GM18867 (cell line): ENCODE results near the gene CACNA1F.
A peak's percentile ranks its signal among the peaks of the same experiment; 100 is the strongest.

Experiments
- ATAC-seq: cut with Tn5 transposase; IDR thresholded peaks from one replicate; pipeline ENCODE4 v1.9.1; 2021; ENCODE audit warnings: mild to moderate bottlenecking, moderate library complexity; ENCODE audit not compliant: unreplicated experiment

CACNA1F gene

DNA sequence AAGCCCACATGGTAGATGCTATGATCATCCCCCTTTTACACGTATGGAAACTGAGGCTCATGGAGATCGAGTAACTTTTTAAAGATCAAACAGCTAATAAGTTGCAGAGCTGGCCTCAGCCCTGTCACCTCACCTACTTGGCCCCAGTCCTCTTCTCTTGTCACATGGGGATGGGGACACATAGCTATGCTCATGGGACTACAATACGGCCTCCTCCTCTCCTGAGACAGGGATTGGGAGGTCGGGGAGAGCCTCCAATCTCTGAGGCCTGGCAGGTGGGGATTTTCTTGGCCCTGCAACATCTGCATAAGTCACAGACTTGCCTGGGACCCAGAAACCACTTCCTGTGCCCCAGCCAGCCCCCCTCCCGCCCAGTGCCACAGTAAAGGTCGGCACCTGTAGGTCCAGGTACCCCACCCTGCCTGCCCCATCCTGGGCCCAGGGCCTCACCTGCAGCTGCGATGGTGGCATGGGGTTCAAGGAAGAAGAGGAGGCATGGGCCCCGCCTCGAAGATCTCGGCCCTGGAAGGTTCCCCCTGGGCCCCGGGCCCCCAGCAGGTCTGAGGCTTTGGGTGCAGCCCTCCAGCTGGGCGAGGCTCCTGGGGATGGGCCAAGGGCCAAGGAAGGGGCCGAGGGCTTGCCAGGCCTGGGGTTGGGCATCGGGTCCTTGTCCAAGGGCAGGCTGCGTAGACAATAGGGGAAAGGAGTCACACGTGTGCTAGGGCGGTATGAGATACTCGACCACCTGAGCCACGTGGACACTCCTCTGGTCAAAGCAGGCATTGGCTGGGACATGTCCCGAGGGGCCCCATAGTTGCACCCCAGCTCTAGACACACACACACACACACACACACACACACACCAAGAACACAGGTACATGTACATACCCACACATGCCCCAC lies 25.0 kb upstream of the CACNA1F start:
- ATAC-seq, result no peak

DNA sequence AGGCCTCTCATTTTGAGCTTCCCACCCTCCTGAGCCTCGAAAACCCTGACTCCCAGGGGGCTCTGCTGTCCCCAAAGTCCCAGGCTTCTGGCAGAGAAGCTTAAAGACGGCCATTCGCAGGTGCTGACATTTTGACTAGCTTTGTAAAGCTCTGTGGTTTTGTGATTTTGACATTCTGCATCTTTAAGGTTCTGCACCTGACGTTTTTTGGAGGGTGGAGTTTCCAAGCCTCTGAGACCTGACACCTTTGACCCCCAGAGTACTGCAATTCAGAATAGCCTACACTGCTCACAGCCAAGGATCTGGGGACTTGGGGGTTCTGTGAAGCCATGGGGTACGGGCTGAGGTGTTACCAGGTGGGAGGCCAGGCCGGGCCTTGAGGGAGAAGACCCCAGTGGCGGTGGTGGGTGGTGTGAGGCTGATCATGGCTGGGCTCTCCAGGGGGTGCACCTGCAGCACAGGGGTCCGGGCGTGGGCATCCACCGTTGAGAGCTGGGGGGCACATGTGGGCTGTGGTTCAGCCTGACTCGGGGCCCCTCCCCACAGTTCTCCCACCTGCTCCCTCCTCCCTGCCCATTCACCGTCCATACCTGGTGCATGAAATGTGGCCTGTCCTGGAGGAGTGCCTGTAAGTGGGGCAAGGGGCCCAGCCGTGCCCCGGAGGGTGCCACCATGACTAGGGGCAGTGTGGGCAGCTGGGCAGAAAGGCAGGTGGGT lies 24.1 kb upstream of the CACNA1F start:
- no peak for ATAC-seq

DNA sequence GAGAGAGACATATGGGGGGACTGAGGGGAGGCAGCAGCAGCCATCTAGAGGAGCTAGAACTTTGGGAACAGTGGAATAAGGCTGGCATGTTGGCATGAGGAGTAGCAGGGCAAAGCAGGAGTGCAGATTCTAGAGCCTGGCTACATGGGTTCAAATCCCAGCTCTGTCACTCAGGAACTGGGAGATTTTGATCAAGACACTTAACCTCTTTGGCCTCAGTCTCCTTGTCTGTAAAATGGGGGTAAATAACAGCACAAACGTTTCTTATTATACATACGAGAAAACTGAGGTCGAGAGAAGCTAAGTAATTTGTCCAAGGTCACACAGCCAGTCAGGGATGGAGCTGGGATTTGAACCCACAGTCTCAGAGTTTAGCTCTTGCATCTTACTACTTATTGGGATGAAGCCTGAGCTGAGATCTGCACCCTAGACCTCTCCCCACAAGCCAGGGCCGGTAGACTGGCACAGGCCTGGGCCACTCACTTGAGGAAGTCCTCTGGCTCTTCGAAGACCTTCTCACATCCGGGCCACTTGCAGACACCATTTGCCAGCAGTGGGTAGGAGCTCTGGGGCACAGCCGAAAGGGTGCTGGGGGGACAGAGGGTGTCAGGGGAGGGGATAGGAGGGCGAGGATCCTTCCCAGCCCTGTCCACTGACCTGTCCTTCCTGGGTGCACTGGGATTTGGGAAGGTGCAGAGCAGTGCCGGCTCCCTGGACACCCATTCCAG lies 23.3 kb upstream of the CACNA1F start:
- ATAC-seq, result no peak

DNA sequence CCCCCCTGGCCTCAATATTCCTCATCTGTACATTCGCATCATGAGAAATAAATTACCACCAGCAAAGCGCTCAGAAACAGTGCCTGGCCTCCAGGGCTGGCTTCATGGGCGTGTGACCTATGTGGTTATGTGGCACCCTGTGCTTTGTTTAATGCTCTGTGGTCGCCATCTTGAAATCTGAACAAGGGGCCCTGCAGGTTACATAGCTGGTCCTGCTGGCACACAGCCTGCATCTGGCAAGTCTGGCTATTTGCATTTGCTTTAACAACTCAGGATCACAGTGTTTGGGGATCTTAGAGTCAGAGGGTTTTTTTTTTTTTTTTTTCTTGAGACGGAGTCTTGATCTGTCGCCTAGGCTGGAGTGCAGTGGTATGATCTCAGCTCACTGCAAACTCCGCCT lies 21.5 kb upstream of the CACNA1F start:
- no peak for ATAC-seq

DNA sequence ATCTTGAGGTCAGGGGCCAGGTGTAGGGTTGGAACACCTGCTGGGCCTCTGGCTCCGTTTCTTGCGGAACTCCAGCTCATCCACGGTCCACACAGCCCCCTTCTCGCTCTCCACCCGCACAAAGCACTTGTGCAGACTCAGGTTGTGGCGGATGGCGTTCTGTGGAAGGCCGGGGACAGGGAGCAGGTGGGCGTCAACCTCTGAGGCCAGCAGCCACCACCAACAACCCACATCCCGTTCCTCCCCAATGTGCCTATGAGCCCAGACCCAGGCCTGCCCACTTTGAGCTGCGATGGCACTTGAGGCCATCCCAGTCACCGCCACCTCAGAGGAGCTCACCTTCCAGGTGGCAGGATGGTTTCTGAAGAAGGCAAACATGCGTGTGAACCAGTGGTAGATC lies 18.2 kb upstream of the CACNA1F start:
- ATAC-seq, result no peak

- ATAC-seq, result no peak
These were observed 17.4 kb upstream of the CACNA1F start for GRCh38 chrX:49250578-49250977.

DNA sequence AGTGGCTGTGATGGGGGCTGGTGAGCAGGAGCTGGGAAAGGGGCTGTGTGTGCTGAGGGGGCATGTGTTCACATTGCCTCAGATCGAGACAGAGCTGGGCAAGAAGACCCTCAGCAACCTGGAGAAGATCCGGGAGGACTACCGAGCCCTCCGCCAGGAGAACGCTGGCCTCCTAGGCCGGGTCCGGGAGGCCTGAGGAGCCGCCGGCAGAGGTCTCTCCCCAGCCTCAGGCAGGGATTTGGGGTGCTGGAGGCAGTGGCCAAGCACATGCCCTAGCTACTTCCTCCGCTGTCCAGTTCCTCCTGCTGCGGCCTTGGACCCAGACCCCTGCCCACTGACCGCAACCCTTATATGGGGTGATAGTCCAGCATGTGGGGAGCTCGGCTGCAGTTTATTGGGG lies 16.9 kb upstream of the CACNA1F start:
- ATAC-seq, result no peak

DNA sequence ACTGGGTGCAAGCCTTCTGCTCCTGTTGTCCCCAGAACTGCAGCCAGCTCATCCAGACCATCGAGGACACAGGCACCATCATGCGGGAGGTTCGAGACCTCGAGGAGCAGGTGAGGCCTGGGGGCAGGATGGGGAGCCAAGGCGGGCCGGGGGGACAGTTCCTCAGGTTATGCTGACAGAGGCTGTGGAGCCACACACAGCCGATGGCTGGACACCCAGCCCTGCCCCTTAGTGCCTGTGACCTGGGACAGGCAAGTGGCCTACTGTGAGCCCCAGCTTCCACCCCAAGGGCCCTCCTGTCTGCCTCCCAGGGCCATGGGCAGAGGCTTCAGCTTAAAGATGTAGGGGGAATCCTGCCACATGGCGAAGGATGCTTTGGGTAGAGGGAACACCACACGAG lies 16.5 kb upstream of the CACNA1F start:
- no peak for ATAC-seq

GRCh38 chrX:49249071-49249470 lies 15.9 kb upstream of the CACNA1F start:
- no peak for ATAC-seq

DNA sequence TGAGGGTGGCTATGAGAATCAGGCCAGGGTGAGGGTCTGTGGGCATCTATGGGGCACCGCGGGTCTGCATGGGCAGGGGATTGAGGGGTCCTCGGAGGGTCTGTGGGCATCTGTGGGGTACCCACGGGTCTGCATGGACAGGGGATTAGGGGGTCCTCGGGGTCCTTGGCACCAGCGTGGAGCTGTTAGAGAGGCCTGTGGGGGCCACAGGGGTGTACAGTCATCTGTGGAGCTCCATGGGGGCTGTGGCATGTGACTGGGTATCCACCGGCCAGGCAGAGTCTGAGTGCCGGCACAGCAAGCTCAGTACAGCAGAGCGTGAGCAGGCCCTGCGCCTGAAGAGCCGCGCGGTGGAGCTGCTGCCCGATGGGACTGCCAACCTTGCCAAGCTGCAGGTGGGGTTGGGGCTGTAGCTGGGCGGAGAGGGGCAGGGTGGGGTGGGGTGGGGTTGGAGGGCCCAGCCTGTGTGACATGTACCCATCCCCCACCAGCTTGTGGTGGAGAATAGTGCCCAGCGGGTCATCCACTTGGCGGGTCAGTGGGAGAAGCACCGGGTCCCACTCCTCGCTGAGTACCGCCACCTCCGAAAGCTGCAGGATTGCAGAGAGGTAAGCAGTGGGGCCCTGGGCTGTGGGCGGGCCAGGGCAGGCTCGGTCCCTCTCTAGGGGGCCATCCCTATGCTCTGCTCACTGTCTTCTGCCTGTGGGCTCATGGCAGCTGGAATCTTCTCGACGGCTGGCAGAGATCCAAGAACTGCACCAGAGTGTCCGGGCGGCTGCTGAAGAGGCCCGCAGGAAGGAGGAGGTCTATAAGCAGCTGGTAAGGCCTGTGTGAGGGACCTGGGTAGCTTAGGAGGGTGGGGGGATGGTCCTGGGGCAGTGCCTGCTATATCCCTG lies 15.0 kb upstream of the CACNA1F start:
- ATAC-seq, result no peak

DNA sequence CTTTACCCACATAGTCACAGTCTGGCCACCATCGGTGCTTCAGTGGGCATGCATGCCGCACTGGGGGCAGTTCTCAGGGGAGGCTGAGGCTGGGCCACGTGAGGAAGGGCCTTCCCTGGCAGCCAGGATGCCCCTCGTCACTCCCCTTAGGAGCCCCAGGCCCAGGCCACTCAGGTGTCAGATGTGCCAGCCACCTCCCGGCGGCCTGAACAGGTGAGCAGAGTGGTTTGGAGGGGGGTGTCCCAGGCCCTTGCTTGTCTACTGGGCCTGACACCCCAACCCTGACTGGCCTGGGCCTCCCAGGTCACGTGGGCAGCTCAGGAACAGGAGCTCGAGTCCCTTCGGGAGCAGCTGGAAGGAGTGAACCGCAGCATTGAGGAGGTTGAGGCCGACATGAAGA lies 14.2 kb upstream of the CACNA1F start:
- ATAC-seq, result no peak

DNA sequence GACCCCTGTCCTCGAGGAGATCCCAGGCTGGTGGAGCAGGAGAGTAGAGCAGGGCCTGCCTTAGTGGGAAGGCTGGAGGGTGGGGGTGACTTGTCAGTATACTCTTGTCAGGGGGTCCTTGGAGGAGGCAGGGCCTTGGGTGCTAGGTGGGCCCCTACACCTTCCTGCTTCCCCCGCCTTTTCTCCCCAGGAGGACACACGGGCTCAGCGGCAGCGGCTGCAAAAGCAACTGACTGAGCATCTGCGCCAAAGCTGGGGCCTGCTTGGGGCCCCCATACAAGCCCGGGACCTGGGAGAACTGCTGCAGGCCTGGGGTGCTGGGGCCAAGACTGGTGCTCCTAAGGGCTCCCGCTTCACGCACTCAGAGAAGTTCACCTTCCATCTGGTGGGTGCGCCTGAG lies 13.4 kb upstream of the CACNA1F start:
- ATAC-seq, result no peak

GRCh38 chrX:49244207-49244606 lies 11.1 kb upstream of the CACNA1F start:
- ATAC-seq, result no peak

GRCh38 chrX:49243166-49243565 lies 10.0 kb upstream of the CACNA1F start:
- no peak for ATAC-seq

GRCh38 chrX:49242545-49243066 lies 9.5 kb upstream of the CACNA1F start:
- ATAC-seq, result no peak

DNA sequence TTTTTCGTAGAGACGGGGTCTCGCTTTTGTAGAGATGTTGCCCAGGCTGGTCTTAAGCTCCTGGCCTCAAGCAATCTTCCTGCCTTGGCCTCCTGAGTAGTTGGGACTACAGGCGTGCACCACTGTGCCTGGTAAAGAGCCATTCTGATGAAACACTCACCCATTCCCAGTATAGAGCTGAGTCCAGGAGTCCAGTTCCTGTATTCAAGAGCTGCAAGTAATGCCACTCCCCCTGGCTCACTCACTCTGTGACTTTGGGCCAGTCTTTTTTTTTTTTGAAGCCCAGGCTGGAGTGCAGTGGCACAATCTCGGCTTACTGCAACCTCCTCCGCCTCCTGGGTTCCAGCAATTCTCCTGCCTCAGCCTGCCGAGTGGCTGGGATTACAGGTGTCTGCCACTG lies 5.6 kb upstream of the CACNA1F start:
- no peak for ATAC-seq

GRCh38 chrX:49237060-49237459 lies 3.9 kb upstream of the CACNA1F start:
- ATAC-seq, result peak; percentile 31

DNA sequence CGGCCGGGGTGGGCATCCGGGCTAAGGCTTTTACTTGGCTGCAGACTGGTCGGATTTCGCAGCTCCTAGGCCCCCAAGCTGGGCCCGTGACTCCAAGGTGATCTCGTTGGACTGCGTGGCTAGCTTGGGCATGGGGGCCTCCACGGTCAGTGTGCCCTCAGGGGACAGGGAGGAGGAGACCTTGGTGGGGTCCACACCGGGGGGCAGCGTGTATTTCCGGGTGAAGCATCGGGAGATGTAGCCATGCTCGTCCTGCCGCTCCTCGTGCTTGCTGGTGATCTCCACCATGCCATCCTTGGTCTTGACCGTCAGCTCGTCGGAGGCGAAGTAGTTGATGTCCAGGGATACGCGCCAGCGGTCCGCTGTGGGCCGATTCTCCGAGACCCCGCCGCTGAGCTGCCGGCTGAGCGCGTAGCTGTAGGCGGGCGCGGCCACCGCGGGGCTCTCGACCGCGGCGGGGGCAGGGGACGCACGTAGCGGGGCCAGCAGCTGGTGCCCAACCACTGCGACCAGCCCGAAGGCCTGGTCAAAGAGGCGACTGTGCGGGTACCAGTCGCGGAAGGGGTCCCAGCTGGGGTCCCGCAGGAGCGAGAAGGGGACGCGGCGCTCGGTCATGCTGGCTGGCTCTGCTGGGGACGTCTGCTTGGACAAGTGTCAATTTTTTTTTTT lies 881 bp upstream of the CACNA1F start:
- ATAC-seq, result no peak

GRCh38 chrX:49232525-49232924 lies 615 bp downstream of the CACNA1F start:
- no peak for ATAC-seq
